A673 (cell line): Measurements from ENCODE around the gene TMEM266. TPM values are rescaled to one million over a fixed set of nuclear protein-coding genes. Genes with fewer than 3 reads are reported as not detected.

Experiments
- BruUV-seq: library from RNA; stranded (reverse); fragments of 400-500 nt; replicated peaks from 2 replicates; lab custom pipeline; 2021; lab: Mats Ljungman, UMichigan
- CTCF ChIA-PET: fragments of 300-600 bp; sonication (Branson Sonifier 250); formaldehyde crosslinking; loops from one replicate; lab custom pipeline; 2022; ENCODE audit warnings: antibody characterized with exemption; lab: Charles Lee
- POLR2A ChIA-PET: fragments of 300-600 bp; sonication (Branson Sonifier 250); formaldehyde crosslinking; loops from one replicate; lab custom pipeline; 2022; ENCODE audit warnings: antibody characterized with exemption; ENCODE audit not compliant: low non-redundant PET; lab: Charles Lee
- DNase-seq: peaks from one replicate; pipeline ENCODE4 v3.0.0-alpha.2; 2015; ENCODE audit warnings: low spot score
- H3K27ac ChIP-seq: fragments of 200-600 bp; sonication (generic); 2 replicates; pipeline ENCODE4 v1.5.1; 2016; ENCODE audit warnings: mixed run types, low read depth, mild to moderate bottlenecking, mixed read lengths, antibody characterized with exemption, low read length; ENCODE audit not compliant: poor library complexity, severe bottlenecking
- H3K27me3 ChIP-seq: fragments of 200-600 bp; sonication (generic); replicated peaks from 2 replicates; pipeline ENCODE4 v1.6.1; 2017; ENCODE audit warnings: mixed run types, low read depth, mild to moderate bottlenecking, mixed read lengths, antibody characterized with exemption, low read length; ENCODE audit not compliant: insufficient read depth, poor library complexity
- H3K36me3 ChIP-seq: fragments of 200-600 bp; sonication (generic); 2 replicates; pipeline ENCODE4 v1.6.1; 2016; ENCODE audit warnings: mixed run types, mild to moderate bottlenecking, mixed read lengths, antibody characterized with exemption, low read length; ENCODE audit not compliant: insufficient read depth, poor library complexity, severe bottlenecking
- H3K4me1 ChIP-seq: fragments of 200-600 bp; sonication (generic); 2 replicates; pipeline ENCODE4 v1.6.1; 2017; ENCODE audit warnings: mixed run types, mild to moderate bottlenecking, mixed read lengths, antibody characterized with exemption, low read length; ENCODE audit not compliant: insufficient read depth, poor library complexity, severe bottlenecking
- H3K4me3 ChIP-seq: fragments of 200-600 bp; sonication (generic); 2 replicates; pipeline ENCODE4 v1.5.1; 2016; ENCODE audit warnings: low read depth, mixed run types, mild to moderate bottlenecking, mixed read lengths, low read length; ENCODE audit not compliant: poor library complexity, severe bottlenecking
- H3K9me3 ChIP-seq: fragments of 200-600 bp; sonication (generic); 2 replicates; pipeline ENCODE4 v1.6.1; 2016; ENCODE audit warnings: mixed run types, low read depth, mild to moderate bottlenecking, mixed read lengths, antibody characterized with exemption, low read length; ENCODE audit not compliant: poor library complexity, severe bottlenecking
- EZH2 ChIP-seq: fragments of 200-600 bp; sonication (generic); IDR thresholded peaks from 2 replicates; pipeline ENCODE4 v1.6.1; 2017; ENCODE audit warnings: borderline replicate concordance, low read depth, mild to moderate bottlenecking, mixed read lengths, antibody characterized with exemption, low read length; ENCODE audit not compliant: poor library complexity, severe bottlenecking
- intact Hi-C: fragments of 100-400 bp; cut with micrococcal nuclease; formaldehyde crosslinking; loops from one replicate; pipeline ENCODE4 v1.10.0; 2022; ENCODE audit not compliant: unreplicated experiment
- total RNA-seq: library from RNA; stranded (reverse); gene quantifications from 2 replicates; pipeline ENCODE4 v1.2.3, GENCODE V29; 2021
- TF ChIP-seq, protein P1 (sequence below): fragments of 300-800, 200-600 bp; sonication (generic); conservative IDR thresholded peaks from 2 replicates; pipeline ENCODE4 v1.5.1; 2017; ENCODE audit warnings: low read depth, mild to moderate bottlenecking, antibody characterized with exemption, low read length, moderate library complexity, mixed read lengths

Gene TMEM266
- total RNA-seq, 1 experiment from 2014 or later: not detected

DNA sequence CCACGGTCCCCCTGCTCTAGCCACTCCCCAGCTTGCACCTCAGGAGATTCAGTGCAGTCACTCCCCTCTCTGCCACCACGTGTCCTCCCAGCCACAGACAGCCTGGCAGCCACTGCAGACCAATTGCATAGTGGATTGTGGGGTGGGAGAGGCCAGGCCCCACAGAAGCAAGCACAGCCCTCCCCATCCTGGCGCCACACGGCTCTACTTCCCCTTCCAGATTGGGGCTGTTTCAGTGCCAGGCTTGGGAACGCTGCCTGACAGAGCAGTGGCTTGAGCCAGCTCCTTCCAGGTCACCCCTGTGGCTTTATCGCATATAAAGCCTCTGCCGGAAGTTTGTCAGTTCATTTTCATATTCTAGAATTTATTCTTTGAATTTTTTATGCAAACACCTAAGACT lies 90.7 kb downstream of the TMEM266 start:
- Histone ChIP-seq H3K4me3 (no peak overlapping the region), H3K27me3 (peaks cover 4% of the 10 kb centered on the region), H3K36me3 (no peaks in the 10 kb centered on the region), H3K9me3 (no peaks in the 10 kb centered on the region), H3K27ac (no peak overlapping the region), H3K4me1 (no peaks in the 10 kb centered on the region)
- BruUV-seq: no TSS peak
- intact Hi-C loops: loop anchor here (10.0 kb wide), 1 partner anchor 366 kb away; no protein-coding TSS in a partner anchor
- TF ChIP-seq, protein P1, sequence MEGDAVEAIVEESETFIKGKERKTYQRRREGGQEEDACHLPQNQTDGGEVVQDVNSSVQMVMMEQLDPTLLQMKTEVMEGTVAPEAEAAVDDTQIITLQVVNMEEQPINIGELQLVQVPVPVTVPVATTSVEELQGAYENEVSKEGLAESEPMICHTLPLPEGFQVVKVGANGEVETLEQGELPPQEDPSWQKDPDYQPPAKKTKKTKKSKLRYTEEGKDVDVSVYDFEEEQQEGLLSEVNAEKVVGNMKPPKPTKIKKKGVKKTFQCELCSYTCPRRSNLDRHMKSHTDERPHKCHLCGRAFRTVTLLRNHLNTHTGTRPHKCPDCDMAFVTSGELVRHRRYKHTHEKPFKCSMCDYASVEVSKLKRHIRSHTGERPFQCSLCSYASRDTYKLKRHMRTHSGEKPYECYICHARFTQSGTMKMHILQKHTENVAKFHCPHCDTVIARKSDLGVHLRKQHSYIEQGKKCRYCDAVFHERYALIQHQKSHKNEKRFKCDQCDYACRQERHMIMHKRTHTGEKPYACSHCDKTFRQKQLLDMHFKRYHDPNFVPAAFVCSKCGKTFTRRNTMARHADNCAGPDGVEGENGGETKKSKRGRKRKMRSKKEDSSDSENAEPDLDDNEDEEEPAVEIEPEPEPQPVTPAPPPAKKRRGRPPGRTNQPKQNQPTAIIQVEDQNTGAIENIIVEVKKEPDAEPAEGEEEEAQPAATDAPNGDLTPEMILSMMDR: no peak
- no peak for TF ChIP-seq EZH2
- DNase-seq: no peak
- POLR2A ChIA-PET: no interaction called here
- CTCF ChIA-PET: interaction anchor here (0.6 to 1.7 kb wide), 3 partner anchors 11 to 365 kb away, joined by 3 to 9 read pairs (median 4); no protein-coding TSS in a partner anchor

DNA sequence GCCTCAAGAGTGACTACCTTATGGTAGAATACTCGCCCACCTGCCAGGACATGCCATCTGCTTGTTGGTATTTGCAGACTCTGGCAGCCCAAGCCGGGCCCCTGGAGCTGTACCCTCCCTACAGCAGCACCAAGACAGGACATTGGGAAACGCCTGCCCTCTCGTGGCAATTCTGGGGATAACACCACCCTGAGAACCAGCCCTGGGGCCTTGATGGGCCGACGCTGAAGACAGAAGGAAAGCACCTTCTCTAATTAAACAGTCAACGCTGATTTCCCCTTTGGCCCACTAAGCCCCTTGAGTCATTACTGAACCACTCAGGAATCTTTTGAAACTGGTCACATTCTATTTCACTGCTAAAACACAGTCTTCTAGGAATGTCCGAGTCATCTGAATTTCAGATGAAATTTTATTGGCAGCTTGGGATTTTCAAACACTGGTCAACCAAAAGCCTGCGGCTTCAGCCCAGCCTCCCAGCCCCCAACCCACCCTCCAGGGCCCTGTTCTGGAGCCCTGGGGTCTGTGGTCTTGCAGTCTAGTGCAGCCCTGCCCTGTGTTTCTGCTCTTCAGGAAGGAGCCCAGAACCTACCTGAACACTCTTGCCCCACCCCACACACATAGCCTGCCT lies 91.3 kb downstream of the TMEM266 start:
- POLR2A ChIA-PET: no interaction called here
- Histone ChIP-seq H3K4me3 (no peak overlapping the region), H3K36me3 (no peaks in the 10 kb centered on the region), H3K27ac (no peak overlapping the region), H3K9me3 (no peaks in the 10 kb centered on the region), H3K4me1 (no peaks in the 10 kb centered on the region), H3K27me3 (peaks cover under 1% of the 10 kb centered on the region)
- CTCF ChIA-PET: interaction anchor here (0.6 to 1.7 kb wide), 3 partner anchors 11 to 365 kb away, joined by 3 to 9 read pairs (median 4); no protein-coding TSS in a partner anchor
- BruUV-seq: no TSS peak
- peak; percentile 81 for DNase-seq
- TF ChIP-seq EZH2: no peak
- TF ChIP-seq, protein P1: peak; percentile 86
- intact Hi-C loops: loop anchor here (10.0 kb wide), 1 partner anchor 366 kb away; no protein-coding TSS in a partner anchor

- Histone ChIP-seq H3K4me1 (no peaks in the 10 kb centered on the region), H3K36me3 (no peaks in the 10 kb centered on the region), H3K9me3 (no peaks in the 10 kb centered on the region), H3K27me3 (no peaks in the 10 kb centered on the region), H3K27ac (no peak overlapping the region), H3K4me3 (no peak overlapping the region)
- BruUV-seq: no TSS peak
- intact Hi-C loops: loop anchor here (10.0 kb wide), 1 partner anchor 367 kb away; no protein-coding TSS in a partner anchor
- CTCF ChIA-PET: interaction anchor here (1.3 to 1.7 kb wide), 2 partner anchors 12 to 366 kb away, joined by 3 to 9 read pairs; no protein-coding TSS in a partner anchor
- no peak for DNase-seq
- POLR2A ChIA-PET: no interaction called here
- TF ChIP-seq, protein P1: no peak
- no peak for TF ChIP-seq EZH2
Observed at GRCh38 chr15:76151599-76151974, 91.8 kb downstream of the TMEM266 start.
